Measurements from ENCODE around the gene ARHGEF7.

Gene ARHGEF7

DNA sequence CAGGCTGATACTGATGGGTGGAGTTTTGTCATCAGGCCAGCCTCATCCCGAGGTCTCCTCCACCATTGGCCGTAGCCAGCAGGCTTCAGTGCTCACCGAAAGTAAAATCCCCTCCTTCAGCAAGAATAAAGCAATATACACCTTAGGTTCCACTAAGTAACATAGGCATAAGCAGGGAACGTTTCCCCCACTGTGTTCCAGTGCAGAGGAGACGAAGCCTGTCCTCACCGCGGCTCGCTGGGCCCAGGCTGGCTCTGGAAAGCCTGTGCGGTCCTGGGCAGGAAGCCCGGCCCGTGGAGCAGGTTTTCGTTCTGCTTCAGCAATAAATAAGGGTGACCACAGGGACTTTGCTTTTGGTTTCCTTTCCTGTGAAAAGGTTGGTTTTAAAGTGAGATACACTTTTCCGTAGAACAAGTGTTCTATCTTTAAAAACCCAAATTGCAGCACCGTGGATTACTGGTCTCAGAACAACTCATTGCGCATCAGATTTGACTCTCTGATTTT is 189.0 kb downstream of the ARHGEF7 start:
- no peak for DNase-seq (ENCODE audit: low read depth)

- no peak for DNase-seq (ENCODE audit: low read depth)
Observed at GRCh38 chr13:111304603-111305289, 189.6 kb downstream of the ARHGEF7 start.

DNA sequence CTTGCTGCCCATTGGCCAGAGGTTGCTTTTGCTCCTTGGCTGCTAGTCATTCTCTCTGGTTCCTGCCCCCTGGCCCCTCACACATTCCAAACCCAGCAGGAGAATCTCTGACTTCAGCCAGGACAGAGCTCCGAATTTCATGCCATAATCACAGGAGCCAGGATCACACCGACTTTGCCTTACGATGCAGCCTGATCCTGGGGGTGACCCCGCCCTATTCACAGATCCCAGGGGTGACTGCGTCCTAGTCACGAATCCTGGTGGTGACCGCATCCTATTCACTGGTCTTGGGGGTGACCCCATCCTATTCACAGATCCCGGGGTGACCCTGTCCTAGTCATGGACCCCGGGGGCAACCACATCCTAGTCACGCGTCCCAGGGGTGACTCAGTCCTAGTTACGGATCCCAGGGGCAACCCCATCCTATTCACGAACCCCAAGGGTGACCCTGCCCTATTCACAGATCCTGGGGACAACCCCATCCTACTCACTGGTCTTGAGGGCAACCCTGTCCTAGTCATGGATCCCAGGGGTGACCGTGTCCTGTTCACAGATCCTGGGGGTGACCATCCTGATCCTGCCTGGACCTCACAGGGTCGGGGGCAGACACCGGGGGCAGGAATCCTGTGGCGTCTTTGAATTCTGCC is 198.0 kb downstream of the ARHGEF7 start:
- no peak for DNase-seq (ENCODE audit: low read depth)

DNA sequence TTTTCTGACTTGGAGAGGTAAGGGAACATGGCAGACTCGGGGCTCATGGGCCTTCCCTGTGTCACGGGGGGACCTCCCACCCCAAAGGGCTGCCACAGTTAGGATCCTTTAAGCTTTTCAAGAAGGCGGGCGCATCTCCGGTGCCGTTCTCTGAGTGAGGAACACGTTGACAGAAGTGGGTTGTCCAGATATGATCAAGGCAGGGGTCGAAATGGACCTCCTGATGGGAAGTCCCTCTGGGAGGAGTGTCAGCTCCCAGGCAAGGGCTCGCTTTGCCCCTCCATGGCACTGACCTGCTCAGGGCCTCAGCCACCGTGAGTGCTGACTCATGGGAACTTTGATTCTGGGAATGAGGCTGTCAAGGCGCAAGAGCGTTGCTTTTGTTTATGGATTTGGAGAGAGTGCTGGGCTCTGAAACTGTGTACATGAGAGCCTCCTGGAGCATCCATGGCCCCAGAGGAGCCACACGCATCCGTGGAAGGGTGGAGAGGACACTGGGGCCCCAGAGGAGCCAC is 198.9 kb downstream of the ARHGEF7 start:
- DNase-seq (ENCODE audit: low read depth): no peak

DNA sequence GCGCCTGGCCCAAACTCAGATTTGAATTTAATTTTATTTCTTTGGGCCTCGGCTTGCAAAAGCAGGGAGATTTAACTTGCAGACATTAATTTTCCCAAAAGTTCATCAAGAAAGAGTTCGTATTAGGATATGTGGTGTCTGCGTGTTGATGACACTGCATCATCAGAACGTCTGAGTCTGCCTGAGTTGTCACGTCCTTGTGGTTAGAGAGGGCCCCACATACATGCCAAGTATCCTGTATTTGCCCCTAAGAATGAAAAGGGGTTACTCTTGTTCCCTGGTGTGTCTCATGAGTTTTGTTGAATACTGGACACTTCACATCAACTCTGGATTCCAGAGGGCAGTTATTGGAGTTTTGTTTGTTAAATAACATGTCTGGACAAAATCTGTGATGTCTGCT is 199.7 kb downstream of the ARHGEF7 start:
- DNase-seq (ENCODE audit: low read depth): no peak

GRCh38 chr13:111315347-111315995 is 200.4 kb downstream of the ARHGEF7 start:
- DNase-seq (ENCODE audit: low read depth): no peak

GRCh38 chr13:111316161-111316730 is 201.1 kb downstream of the ARHGEF7 start:
- no peak for DNase-seq (ENCODE audit: low read depth)

DNA sequence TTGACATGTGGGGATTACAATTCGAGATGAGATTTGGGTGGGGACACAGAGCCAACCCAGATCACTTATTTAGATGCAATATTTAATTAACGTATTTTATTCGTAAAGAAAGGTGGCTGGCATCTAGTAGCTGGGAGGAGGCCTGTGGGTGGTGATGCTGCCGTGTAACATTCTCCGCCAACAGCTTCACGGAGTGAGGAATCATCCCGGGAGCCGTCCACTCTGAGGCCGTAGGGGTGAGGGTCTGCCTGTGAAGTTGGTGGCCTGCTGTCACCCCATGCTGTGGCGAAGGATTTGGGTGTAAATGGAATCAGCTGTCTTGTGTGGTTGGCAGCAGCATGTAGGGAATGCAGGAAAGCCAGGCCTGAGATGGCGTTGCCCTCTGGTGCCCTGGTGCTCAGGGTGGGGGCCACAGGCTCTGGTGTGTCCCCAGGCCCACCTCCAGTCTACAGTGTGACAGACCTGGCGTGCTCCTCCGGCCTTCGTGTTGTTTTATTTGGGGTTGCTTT is 202.0 kb downstream of the ARHGEF7 start:
- DNase-seq (ENCODE audit: low read depth): no peak

- no peak for DNase-seq (ENCODE audit: low read depth)
Observed at GRCh38 chr13:111317571-111318345, 202.6 kb downstream of the ARHGEF7 start.

- no peak for DNase-seq (ENCODE audit: low read depth)
Observed at GRCh38 chr13:111318386-111318785, 203.3 kb downstream of the ARHGEF7 start.

DNA sequence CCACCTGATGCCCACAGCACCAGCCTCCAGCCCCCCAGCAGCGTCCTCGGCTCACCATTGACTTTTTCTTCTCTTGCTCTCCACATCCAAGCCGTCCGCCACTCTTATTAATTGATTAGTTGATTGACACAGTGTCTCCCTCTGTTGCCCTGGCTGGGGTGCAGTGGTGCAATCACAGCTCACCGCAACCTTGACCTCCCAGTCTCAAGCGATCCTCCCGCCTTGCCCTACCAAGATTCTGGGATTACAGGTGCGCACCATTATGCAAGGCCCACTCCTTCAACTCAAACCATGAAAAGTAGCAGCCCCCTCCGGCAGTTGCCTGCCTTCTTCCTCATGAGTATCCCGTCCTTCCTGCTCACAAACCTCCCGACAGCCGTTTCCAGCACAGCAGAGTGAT is 204.4 kb downstream of the ARHGEF7 start:
- DNase-seq (ENCODE audit: low read depth): no peak

- no peak for DNase-seq (ENCODE audit: low read depth)
Observed at GRCh38 chr13:111319998-111320911, 205.1 kb downstream of the ARHGEF7 start, which contains the start of gene TEX29. TSS of gene TEX29 (plus strand) at chr13:111320642. CDS start at chr13:111320891, 249 bp downstream.

DNA sequence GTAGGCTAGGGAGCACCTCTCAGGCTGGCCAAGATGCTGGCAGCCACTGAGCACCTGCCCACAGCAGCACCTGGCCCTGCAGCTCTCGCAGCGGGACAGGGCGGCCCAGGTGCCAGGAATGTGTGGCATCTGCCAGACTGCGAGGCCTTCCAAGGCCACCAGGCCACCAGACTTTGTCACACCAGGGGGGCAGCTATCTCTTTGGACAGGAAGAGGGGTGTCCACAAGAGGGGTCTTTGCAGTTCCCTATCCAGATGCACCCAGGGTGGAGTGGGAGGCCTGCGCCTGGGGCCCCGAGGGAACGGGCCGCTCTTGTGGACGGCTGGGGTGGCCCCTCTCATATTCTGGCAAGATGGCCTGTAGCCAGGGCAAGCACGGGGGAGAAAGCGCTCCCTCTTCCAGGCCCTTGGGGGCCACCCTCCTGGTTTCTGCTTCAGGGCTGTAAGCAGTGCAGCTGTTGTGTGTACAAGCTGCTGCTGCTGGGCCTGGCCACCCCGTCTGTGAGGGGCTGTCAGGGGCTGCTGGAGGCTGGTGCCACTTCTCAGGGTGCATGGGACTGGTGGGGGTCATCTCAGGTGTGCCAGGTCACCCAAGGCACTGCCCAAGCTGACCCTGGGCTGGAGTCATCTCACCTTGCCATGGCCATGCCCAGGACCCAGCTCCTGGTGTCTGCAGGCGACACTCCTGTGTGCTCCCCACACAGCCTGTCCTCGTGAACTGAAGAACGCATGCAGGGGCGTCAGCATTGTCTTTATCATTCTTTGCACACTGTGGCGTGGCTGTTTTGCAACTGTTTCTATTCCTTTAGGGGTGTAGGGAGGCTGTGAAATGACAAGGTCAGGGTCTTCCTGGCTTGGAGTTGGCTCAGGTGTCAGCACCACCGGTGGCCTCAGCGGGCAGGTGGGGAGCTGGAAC is 207.1 kb downstream of the ARHGEF7 start:
- DNase-seq (ENCODE audit: low read depth): no peak

- DNase-seq (ENCODE audit: low read depth): no peak
Observed at GRCh38 chr13:111322916-111323331, 207.8 kb downstream of the ARHGEF7 start.

DNA sequence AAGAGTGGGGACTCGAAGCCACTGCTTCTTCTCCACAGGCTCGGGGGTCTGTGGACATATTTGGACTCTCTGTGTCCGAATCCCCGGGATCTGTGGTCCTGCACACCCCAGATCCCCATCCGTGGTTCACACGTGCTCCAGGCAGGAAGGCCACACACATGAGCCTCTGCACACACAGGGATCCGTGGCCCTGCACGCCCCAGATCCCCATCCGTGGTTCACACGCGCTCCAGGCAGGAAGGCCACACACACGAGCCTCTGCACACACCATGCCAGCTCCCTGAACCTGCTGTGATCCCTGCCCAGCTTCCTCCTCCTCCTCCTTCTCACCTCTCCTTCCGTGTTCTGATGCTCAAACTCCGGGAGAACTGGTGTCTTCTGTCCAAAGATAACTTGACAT is 208.4 kb downstream of the ARHGEF7 start:
- DNase-seq (ENCODE audit: low read depth): no peak

- DNase-seq (ENCODE audit: low read depth): no peak
Observed at GRCh38 chr13:111323950-111324651, 209.0 kb downstream of the ARHGEF7 start.

DNA sequence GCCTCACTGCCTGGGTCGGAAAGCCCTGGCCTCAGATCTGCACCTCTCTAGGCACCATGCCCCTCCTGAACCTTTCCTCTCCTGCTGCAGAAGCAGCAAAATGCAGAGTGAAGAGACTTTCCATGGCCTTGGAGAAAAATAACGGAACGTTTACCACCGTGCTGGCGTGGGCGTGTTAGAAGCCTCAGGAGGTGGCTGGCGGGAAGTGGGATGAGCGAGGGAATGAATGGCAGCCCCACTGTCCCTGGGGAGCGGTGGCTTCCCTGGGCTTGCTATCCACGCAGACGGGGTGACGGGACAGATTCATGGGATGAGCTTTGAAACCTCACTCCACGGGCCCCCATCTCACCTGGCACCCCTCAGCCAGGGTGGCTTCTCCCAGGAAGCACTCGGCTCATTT is 209.6 kb downstream of the ARHGEF7 start:
- no peak for DNase-seq (ENCODE audit: low read depth)

- no peak for DNase-seq (ENCODE audit: low read depth)
Observed at GRCh38 chr13:111325146-111325890, 210.2 kb downstream of the ARHGEF7 start.
